ENCODE results near the gene RGS4.

- TF ChIP-seq POLR2A (IDR thresholded peaks at IDR 0.05) (no peak), POLR2AphosphoS5 (IDR thresholded peaks at IDR 0.05; ENCODE audit: insufficient read depth in 1 of 2, low read depth in 1 of 2) (no peak)
Measured at GRCh38 chr1:163039707-163040093, 29.5 kb upstream of the RGS4 start.
